NCI-H345 treated with DMSO at 0.1 percent for 48 hours (cell line): ENCODE results near the gene ITIH6.
"Not testable (repeated sequence)": the region's sequence is repeated elsewhere in the genome, so short reads cannot be mapped to it uniquely, and the experiment has no call there.

Experiments
- DNase-seq: peaks from one replicate; lab custom pipeline; 2025; ENCODE audit not compliant: unreplicated experiment; lab: John Stamatoyannopoulos, UW

The ITIH6 gene

DNA sequence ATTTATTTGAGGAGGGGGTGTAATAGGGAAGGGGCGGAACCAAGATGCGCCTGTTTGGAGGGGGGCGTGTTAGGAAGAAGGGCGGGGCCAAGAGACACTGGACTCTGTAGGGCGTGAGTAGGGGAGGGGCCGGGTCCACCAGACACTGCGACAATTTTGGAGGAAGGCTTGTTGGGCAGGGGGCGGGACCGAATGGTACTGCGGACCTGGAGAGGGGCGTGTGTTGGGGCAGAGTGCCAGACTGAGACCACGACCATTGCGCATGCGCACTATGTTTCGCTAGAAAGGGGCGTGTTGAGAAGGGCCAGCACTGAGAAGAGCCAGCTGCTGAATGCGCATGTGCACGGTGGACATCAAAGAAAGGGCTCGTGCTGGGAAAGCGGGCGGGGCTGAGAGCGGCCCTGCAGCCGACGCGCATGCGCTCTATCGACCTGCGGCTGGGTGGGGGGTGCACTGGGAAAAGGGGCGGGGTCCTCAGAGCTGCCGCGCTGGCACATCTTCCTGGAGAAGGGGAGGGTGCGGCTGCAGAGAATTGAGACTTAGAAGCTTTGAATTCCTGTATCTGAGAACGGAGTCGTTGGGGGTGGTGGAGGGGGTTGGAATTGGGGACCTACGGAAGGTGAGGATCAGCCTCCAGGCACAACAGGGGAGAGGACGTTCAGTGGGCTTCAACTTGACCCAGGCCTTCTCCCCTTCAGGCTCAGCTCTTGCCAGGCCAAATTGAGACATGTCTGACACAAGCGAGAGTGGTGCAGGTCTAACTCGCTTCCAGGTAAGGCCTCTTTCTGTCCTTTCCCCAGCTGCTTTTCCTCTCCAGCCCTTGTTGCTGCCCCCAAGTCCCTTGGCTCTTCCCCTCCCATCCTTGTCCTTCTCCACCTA is 10.8 kb upstream of the ITIH6 start:
- peak; percentile 92 for DNase-seq

DNA sequence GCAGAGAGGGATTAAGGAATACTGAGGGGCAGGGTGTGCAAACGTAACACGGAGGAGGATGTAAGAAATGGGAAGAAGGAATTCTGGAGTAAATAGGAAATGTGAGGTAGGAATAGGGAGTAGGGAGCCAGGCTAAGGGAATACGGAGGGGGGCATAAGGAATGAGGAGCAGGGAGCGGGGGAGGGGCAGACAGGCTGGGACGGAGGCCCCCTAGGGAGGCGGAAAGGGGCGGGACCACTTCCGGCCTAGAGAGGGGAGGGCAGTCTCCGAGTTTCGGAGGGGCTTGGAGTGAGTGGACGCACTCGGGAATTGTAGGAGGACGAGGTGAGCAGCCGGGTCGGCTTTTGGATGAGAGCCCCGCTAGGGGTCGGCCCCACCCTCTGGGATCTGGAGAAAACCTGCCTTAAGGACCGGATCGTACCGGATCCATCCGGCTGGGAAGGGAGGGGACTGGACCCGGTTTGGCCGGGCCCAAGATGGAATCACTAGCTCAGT is 10.1 kb upstream of the ITIH6 start:
- no peak for DNase-seq

GRCh38 chrX:54807524-54808108 is 9.6 kb upstream of the ITIH6 start, which contains the start of gene MAGED2:
Gene MAGED2, plus strand, starts transcription at chrX:54807745. Its CDS starts 1,587 bp downstream, at chrX:54809332.
- no peak for DNase-seq

- no peak for DNase-seq
These were observed 991 bp upstream of the ITIH6 start for GRCh38 chrX:54799046-54799445.

GRCh38 chrX:54794795-54795194 is 3.3 kb downstream of the ITIH6 start:
- no peak for DNase-seq

GRCh38 chrX:54794028-54794427 is 4.0 kb downstream of the ITIH6 start:
- DNase-seq: no peak

DNA sequence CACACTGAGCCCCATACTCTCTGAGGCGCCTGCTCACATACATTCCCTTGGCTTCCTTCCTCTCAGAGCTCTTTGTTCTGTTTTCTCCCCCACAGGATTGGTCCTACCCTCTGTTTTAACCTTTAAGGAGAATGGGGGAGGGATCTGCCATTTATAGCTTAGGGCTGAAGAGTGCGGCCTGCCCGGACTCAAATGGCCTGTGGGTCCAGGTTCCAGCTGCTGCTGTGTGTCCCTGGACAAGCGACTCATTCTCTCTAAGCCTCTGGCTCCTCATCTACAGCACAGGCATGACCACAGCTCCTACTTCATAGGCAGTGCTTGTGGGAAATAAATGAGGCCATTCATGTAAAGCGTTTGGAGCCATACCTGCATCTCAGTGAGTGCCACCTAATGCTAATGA is 8.7 kb downstream of the ITIH6 start:
- not testable (repeated sequence) for DNase-seq

GRCh38 chrX:54788446-54788845 is 9.6 kb downstream of the ITIH6 start:
- DNase-seq: no peak

DNA sequence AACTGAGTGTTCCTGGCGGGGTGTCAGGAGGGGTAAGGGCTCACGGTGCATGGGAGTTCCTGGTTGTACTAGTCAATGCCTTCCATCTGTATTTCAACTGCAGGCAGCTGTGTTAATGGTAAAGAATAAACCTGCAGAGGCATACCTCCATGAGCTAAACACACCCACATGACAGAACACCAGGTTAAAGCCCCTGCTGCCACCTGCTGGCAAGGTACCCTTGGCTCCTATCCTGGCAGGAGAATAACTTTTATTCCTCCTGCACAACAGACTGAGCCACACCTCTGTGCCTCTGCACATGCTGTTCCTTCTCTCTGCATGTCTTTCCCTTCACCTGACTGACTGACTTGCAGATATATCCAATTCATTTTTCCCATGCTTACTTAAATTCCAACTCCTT is 11.1 kb downstream of the ITIH6 start:
- DNase-seq: no peak

- no peak for DNase-seq
These were observed 12.2 kb downstream of the ITIH6 start for GRCh38 chrX:54785901-54786300.

DNA sequence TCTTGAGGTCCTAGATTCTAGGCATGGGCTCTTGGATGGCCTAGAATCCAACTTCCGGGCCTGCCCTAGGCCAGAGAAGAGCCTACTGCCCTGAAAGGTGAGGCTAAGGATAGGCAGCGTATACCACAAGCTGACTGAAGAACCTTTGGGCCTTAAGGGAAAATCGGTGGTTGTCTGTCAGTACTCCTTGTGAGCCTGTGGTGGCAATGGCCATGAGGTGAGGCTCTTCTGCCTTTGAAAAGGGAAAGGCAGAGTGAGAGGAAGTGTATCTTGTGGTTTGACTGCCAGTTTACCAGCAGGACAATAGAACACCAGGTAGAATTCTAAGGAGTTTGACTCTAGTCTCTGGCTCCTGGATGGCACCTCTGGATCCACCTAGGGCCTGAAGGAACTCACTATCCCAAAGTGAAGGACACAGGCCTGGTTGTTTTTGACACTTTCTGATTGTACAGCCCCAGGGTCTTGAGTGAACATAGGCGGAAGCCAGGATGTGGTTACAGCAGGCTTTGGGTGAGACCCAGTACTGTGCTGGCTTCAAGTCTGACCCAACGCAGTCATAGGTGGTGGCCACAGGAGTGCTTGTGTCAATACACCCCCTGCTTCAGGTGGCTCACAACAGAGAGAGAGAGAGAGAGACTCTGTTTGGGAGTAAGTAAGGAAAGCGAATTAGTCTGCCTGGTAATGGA is 20.9 kb downstream of the ITIH6 start:
- no peak for DNase-seq

DNA sequence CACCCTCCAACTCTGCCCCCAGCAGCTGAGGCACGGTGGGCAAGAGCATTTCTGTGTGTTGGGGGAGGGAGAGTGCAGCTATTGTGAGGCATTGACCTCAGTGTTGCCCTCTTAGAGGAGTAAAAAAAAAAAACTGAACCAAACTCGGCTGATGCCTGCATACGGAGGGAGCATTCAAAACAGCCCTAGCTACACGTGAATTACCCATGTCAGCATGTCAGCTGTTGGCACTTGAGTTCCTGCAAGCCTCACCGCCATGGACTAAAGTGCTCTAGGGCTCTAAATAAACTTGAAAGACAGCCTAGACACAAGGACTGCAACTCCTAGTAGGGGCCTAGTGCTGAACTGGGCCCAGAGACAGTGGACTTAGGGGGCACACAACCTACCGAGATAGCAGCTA is 22.0 kb downstream of the ITIH6 start:
- DNase-seq: no peak

- not testable (repeated sequence) for DNase-seq
These were observed 23.5 kb downstream of the ITIH6 start for GRCh38 chrX:54774391-54775094.

DNA sequence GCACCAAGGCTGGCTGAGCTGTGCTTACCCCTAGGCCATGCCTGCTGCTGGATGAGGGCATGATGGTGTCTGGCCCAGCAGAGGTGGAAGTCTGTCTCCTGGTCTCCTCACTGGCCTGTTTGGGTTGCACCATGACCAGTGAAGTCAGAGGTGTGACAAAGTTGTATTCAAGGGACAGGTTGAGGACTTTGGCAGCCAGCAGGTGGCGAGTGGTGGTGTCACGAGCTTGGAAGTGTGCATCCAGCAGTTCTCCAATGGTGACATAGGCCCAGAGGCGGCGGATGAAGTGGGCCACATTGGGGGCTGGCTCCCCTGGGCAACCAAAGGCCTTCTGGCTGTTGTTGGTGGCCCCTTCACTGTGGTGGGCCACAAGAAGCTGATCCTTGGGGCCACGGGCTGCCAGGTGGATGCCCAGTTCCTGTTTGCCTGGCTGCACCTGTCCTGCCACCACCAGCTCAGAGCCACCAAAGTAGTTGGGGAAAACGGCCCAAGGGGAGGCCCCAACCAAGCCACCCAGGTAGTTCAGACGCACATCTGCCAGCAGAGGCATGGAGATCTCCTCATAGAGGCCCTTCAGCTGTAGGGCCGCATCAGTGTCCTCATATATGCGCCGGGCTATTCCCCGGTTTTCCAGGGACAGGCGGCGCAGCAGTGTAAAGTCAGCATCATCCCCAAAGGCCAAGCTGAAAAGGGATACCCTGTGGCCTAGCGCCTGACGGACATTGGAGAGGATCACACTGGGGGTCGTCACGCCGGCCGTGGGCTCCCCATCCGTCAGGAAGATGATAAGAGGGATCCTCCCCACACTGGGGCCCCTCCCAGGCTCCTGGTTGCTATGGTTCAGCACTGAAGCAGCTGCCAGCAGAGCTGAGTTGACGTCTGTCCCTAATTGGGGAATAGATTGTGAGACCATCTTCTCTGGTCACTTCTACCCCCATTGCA is 39.7 kb downstream of the ITIH6 start:
- DNase-seq: no peak

- DNase-seq: no peak
These were observed 43.2 kb downstream of the ITIH6 start for GRCh38 chrX:54754854-54755253.

GRCh38 chrX:54748626-54749025 is 49.4 kb downstream of the ITIH6 start:
- no peak for DNase-seq

DNA sequence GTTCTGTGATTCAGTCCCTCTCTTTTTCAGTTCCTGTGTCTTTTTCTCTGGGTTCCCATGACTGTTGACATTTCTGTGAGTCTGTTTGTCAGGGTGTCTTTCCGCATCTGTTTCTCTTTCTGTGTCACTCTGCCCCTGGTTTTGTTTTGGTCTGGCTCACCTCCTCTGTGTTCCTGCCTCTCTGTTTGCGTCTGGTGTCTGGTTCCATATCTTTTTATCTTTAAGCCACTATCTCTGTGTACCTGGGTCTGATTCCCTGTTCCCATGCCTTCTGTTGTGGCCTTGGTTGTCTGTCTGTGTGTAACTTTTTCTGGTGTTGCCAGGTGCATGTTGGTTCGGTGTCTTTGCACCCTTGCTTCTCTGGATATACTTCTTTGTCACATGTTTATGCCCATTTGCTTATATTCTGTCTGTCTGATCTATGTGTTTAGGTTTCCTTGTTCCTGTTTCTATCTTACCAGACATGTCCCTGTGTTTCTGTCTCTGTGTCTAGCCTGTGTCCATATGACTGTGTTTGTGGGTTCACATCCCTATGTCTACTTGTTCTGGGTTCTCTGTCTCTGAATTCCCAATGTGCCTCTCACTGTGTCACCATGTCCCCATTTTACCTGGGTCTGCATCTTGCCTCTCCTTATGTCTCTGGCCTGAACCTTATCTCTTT is 50.2 kb downstream of the ITIH6 start:
- DNase-seq: no peak

GRCh38 chrX:54746928-54747327 is 51.1 kb downstream of the ITIH6 start:
- DNase-seq: no peak

- DNase-seq: no peak
These were observed 52.4 kb downstream of the ITIH6 start for GRCh38 chrX:54745676-54746075.
